EL (cell line): Measurements from ENCODE around the gene PCK1.

Experiments used
- DNase-seq: peaks from one replicate; pipeline ENCODE4 v3.0.0-alpha.2; 2016

The PCK1 gene

DNA sequence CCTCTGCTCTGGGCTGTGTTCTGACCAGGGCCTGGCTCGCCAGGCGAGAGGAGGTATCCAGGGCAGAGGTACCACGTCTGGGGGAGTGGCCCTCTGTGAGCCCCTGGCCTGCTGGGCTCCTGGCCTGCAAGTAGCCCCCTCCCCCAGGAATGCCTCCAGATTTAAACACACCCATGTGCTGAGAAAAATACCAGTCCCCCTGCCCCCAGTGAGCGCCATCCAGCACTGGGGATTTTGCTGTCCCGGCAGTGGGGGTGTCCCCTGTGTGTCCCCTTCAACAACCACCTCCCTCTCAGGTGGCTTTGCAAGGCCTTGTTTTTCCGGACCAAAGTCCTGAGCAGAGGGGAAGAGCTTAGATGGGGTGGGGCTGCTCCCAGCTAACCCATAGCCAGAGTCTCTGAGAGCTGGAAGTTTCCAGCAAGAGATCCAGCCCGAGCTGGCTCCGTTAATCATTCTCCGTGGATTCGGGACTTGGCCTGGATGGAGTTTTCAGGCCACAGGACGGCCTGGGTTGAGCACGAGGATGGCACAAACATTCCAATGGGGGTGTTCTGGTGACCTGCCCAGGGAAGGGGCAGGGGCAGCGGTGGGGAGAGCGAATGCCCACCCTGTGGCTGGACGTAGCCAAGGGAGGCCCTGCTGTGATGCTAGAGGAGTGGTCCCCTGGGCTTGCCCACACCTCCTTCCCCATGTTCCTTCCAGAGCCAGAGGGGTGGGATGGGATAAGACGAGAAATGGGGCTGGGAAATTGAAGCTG is 29.0 kb downstream of the PCK1 start:
- no peak for DNase-seq

GRCh38 chr20:57590485-57591288 is 29.8 kb downstream of the PCK1 start:
- no peak for DNase-seq

- DNase-seq, result no peak
Measured at GRCh38 chr20:57591289-57592229, 30.6 kb downstream of the PCK1 start.

DNA sequence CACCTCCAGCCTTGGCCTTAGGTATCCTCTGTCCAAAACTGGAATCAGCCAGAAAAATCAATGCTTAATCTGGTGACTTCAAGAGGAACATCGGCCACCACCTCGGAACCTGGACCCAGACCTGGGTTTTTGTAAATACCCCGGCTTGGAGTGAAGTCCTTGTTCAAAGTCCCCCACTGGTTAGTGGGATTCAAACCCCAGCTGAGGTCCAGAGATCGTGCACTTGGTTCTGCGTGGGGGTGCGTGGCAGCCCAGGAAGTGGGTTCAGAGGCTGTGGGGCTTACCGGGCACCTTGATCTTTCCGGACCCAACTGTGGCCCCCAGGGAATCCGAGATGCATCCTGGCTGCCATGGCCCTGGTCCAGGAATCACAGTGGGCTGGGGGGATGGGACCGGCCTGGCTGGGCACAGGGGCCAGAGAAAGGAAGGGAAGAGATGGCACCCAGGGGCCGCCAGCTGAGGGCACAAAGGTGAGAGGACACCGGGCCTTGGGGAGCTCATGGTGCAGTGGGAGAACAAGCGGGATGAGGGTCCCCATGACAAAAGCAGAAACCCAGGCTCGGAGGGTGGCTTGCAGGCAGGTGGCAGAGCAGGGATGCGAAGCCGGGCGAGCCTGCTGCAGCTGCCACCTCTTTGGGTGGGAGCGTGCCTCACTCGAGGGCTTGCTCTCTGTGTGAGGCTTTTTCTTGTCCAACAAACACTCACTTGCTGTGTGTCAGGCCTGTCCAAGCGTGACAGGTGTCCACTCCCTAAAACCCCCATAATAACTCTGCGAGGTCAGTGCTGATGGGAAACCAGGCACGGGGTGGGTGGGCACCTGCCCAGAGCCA is 31.6 kb downstream of the PCK1 start:
- DNase-seq, result no peak

DNA sequence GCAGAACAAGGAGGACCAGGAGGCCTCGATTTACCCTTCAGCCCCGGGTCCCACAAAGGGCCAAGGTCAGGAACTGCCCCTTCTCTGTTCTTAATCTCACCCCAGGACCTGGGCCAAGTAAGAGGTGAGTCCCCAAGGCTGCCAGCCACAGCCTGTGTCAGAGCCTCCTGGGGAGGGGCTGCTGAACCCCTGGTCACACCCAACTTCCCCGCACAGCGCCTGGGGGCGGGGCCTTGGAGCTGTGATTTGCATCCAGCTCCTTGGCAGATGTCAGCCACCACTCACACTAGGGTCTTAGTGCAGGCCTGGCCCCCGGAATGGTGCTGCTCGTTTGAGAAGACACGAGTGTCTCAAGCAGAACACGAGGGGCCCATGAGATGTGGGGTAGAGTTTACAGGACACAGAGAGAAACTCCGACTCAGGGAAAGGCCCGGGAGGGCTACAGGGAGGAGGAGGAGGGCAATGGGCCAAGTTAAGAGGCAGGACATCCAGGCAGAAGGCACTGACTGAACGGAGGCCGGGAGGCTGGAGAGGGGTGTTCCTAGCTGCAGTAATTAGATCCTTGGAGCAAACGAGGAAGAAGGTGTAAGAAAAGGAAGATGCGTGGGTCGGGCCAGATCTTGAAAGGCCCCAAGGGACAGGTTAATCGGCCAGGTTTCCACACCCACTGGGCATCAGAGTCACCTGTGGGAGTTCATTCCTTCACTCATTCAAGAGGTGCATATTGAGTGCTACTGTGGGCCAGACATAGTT is 32.4 kb downstream of the PCK1 start:
- no peak for DNase-seq

DNA sequence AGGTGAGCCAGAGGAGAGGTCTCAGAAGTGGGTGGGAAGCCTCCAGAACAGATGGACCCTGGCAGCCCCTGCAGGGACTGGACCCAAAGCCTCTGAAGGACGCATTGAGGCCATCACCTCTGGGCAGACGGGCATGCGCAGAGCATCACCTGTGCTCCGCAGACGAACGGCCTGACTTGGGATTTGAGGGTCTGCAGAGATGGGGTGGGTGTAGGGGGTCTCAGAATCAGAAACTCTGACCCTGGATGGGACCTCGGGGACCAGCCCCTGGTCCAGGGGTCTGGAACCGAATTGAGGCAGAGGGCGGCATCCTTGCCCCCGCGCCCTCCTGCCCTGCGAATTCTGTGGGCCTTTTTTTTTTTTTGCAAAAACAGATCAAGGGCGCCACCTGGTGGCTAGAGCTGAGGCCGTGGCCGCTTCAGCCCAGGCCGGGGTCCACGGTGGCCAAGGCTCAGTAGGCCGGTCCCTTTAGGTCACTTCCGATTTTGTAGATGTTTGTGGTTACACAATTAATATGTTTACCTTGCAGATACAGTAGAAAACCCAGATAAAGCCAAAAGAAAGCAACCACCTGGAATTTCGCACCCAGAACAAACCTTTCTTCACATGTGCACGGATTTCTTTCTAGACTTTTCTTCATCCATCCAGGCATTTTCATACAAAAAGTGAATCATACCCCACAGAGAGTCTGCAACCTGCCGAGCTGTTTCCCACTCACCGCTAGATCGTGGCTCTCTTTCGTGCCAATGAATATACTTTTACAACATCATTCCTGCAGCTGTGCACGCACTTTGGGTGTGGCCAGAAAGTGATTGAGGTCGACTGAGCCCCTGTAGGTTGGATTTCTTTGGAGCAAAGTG is 33.4 kb downstream of the PCK1 start:
- peak; percentile 21 for DNase-seq

DNA sequence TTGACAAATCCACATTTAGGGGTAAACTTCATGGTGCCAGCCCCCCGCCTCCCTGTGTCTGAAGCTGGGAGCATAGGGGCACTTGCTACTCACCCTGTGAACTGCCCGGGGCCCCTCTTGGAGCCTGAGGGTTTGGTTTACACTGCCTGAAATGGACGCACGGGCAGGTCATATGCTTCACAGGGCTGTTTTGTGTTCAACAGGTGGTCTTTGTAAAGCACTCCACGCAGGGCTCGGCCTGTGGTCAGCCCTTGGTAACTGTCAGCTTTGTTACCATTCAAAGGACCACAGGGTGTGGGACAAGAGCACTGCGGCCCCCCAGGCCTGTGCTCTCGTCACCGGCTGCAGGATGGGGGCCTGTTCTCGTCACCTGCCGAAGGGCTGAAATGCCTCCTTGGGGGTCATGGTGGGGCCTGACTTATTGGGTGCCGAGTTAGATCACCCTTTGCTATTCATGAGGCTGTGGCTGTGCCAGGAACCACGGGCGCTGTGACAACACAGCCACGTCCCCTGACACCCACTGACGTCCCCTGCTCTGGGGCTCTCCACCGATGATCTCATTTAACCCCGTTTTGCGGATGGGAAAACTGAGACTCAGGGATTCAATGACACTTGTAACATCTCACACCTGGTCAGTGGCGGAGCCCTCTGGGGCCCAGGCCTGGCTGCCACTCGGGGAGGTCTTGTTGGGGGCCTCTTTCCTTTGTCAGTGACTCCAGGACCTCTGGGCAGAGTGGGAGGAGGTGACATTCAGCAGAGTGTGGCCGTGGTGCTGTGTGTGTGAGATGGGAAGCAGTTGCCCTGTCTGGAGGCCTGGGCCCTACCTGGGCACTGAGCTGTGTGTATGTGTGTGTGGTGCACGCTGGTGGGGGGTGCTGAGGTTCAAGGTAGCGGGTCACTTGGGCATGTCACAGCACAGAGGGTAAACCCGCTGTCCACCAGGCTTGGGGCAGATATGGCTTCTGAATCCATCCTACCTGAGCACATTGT is 34.4 kb downstream of the PCK1 start:
- no peak for DNase-seq

DNA sequence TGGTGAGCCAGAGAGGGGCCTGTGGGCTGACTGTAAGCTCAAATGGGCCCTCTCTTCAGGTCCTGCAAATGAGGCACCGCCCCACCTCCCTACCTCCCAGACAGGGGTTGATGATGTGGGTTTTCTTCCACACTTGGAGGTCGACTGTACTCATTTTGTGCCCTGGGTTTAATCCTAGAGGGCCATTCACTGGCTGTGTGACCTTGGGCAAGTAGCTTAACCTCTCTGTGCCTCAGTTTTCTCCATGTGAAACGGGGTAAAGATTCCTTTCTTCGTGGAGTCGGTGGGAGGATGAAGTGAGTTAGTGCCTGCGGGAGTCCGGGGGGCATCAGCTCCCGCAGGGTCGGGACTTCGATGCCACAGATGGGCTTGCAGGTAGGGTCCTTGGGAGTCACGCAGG is 35.4 kb downstream of the PCK1 start:
- DNase-seq, result no peak

GRCh38 chr20:57596998-57597939 is 36.4 kb downstream of the PCK1 start:
- peak; percentile 44 for DNase-seq

DNA sequence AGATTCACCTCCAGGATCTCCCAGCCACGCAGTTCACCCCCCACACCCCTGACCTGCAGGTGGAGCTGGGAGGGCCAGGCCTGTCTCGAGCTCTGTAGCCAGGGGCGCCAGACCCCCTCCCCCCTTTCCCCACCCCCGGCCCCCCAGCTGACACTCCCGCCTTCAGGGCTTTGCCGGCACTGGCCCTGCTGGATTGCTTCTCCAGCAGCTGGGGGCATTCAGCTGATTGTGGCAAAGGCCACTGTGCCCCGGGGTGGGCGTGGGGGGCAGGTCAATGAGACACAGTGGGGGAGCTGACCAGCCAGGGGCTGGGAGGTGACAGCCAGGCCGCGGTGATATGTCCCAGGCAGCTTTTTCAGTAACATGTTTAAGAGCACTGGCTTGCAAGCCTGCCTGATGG is 37.1 kb downstream of the PCK1 start:
- no peak for DNase-seq

DNA sequence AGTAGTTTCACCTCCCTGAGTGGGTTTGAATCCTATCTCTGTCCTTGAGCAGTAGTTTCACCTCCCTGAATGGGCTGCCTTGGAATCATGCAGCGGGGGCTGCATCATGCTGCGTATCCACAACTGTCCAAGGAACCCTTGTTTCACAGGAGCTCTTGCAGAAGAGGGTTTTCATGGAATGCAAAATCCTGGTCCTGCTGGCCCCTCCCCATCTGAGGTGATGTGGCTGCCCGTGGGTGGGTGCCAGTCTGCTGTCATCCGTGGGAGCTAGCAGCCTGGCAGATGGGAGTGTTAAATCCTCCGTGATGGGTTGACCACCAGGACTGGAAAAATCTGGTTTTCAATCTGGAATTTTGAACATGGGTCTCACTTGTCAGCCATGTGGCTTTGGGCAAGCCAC is 37.6 kb downstream of the PCK1 start:
- no peak for DNase-seq

- DNase-seq, result peak; percentile 13
Measured at GRCh38 chr20:57600320-57601210, 39.7 kb downstream of the PCK1 start.

DNA sequence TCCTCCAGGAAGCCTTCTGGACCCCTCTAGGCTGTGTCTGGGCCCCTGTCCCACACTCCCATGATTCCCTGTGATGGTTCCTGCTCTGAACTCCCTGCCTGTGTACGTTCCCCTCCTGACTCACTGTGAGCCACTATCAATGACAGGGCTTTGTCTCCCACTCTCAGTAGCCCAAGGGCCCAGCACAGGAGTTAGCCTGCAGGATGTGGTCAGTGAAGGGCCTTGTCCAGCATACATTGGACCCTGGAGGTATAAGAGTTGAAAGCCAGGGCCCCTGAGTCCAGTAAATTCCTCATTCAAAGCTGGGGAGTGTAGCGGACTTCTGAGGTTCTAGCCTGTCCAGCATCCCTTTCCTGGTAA is 40.3 kb downstream of the PCK1 start:
- peak; percentile 23 for DNase-seq

- DNase-seq, result no peak
Measured at GRCh38 chr20:57601737-57602136, 40.8 kb downstream of the PCK1 start.

DNA sequence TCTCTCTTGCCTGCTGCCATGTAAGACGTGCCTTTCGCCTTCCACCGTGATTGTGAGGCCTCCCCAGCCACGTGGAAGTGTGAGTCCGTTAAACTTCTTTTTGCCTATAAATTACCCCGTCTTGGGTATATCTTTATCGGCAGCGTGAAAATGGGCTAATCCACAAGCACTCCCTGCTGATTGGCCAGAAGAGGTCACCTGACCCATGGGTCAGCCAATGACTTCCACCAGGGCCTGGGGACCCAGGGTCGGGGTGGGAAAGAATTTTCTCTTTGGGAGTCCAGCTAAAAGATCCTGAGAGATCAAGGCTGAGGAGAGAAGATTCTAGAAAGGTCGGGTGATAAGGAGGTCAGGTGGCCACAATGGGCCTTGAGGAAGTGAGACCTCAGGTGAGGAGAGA is 42.2 kb downstream of the PCK1 start:
- DNase-seq, result no peak

GRCh38 chr20:57605045-57605444 is 44.1 kb downstream of the PCK1 start:
- no peak for DNase-seq

DNA sequence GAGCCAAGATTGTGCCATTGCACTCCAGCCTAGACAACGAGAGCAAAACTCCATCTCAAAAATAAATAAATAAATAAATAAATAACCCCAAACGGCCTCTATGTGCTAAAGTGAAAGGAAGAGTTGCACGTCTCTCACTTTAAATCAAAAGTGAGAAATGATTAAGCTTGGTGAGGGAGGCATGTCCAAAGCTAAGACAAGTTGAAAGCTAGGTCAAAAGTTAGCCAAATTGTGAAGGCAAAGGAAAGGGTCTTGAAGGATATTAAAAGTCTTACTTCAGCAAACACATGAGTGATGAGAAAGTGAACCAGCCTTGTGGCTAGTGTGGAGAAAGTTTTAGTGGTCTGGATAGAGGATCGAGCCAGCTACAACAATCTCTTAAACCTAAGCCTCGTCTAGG is 45.0 kb downstream of the PCK1 start:
- DNase-seq, result no peak
